CD4-positive, alpha-beta T cell treated with Interleukin-4 for 1 hour (primary cell): ENCODE results near the gene CDH13.

Experiments used
- DNase-seq, 2 donors: peaks; one replicate each; pipeline ENCODE4 v3.0.0-alpha.2; 2020 to 2022

CDH13 gene

GRCh38 chr16:83602761-83603722, 976.3 kb downstream of the CDH13 start:
- no peak for DNase-seq

DNA sequence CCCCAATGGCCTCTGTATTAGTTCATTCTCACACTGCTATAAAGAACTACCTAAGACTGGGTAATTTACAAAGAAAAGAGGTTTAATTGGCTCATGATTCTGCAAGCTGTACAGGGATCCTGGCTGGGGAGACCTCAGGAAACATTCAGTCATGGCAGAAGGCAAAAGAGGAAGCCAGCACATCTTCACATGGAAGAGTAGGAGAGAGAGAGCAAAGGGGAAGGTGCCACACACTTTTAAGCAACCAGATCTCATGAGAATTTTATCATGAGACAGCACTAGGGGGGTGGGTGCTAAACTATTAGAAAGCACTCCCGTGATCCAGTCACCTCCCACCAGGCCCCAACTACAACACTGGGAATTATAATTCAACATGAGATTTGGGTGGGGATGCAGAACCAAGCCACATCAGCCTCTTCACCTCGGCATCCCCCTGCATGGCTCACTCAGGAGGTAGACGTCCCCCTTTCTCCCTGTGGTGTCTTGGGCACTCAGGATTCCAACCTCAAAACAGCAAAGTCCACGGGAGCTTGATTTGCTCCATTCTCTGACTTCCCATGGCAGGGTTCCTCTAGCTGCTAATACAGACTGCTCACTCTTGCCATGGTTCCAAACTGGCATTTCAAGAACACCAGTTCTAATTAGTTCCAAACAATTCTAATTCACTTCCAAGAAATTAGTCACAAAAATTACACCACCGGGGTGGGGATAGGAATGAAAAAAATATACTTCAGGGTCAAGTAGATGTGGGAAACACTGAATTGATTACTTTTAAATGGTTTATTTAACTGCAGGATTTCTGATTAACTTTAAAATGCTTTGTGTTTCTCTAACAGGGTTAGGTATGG, 977.2 kb downstream of the CDH13 start:
- no peak for DNase-seq

DNA sequence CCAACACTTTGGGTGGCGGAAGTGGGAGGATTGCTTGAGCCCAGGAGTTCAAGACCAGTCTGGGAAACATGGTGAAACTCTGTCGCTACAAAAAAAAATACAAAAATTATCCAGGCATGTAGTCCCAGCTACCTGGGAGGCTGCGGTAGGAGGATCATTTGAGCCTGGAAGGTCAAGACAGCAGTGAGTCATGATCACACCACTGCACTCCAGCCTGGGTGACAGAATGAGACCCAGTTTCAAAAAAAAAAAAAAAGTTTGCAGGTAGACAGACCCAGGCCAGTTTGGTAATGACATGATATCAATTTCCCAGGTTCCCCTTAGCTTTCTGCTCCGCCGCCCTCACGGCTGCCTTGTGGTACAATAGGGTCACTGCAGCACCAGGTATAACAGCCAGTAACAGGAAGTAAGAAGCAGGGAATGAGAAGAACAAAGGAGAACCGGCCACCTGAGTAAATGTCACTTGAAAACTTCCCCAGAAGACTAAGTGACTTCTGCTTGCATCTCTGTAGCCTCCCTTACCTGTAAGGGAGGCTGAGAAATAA, 979.8 kb downstream of the CDH13 start:
- DNase-seq: no peak

DNA sequence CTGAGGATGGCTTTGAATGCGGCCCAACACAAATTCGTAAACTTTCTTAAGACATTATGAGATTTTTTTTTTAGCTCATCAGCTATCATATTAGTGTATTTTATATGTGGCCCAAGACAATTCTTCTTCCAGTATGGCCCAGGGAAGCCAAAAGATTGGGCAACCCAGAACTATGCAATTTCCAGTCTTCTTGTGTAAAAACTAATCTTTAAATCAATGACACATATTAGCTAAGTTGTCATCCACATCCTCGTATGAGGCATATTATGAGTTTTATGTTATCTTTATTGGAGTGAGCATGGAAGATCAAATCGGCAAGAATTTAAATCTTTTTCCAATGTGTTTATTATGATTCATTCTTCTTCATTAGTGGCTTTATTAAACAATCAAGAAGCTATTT, 982.4 kb downstream of the CDH13 start:
- no peak for DNase-seq

GRCh38 chr16:83615141-83615952, 988.6 kb downstream of the CDH13 start:
- no peak for DNase-seq

DNA sequence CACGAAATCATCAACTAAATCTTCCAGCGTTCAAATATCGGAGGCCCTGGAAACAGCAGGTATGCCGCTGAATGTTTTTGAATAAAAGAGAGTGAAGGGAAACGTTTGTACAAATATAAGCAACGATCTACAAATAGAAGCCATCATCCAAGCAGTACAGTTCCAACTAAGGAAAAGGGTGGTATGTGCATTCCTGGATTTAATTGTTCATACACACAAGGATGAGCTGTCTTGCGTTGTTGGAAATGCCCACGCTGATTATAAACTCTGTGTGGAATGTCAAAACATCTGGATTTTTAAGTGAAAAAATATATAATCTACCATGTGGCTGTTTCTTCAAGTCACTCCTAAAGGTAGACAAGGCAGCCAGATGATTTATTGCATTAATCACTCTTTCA, 989.2 kb downstream of the CDH13 start:
- no peak for DNase-seq

DNA sequence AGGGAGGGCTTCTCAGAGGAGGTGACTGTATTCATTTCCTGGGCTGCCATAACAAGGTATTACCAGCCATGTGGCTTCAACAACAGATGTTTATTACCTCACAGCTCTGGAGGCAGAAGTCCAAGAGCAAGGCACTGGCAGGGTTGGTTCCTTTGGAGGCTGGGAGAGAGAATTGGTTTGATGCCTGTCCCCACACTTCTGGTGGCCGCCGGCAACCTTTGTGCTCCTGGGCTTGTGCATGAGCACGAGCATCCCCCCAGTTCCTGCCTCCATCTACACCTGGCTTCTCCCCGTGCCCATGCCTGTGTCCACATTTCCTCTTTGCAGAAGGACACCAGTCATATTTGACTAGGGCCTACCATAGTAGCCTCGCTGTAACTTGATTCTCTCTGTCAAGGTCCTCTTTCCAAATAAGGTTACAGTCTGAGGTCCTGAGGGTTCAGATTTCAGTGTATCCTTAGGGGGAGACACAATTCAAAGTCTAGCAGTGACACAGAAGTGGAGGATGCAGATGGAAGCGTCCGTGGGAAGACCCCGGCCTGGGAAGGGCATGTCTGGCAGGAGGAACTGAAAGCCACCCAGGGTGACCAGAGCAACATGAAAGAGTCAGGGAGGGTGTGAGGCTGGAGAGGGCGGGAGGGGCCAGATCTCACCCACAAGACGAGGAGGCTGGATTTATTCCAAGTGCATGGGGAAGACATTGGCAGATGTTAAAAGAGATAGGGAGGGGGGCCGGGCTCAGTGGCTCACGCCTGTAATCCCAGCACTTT, 992.8 kb downstream of the CDH13 start:
- no peak for DNase-seq

DNA sequence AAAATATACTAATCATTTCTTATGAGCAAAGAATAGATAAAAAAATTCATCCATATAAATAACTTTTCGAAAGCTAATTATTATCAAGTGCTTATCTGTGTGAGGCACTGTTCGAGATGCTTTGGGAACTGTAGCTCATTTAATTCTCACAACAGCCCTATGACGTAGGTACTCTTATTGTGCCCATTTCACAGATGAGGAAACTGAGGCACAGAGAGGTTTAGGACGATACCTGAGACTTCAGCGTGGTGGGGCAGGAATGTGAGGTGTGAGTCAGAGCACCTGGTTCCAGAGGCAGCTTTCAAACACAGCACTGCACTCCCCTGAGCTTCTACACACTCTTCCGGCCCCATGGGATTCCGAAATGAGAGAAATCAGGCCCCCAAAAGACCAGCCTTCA, 995.2 kb downstream of the CDH13 start:
- no peak for DNase-seq

GRCh38 chr16:83623091-83623730, 996.4 kb downstream of the CDH13 start:
- DNase-seq: no peak

DNA sequence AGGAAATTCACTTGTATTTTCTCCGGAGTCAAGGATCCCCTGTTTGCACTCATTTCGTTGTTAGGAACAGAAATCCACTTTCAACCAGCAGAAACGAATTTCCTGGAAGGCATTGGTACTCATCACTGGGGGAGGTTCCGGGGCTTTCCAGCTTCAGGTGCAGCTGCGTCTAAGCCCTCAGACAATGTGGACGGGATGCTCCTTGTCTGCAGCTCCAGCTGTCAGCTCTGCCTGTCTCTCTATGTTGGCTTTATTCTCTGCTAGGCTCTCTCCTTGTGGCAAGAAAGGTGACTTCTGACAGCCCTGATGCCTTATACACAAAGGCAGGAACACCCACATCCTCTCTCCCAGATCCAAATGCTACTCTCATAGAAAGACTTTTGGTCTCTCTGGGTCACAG, 997.1 kb downstream of the CDH13 start:
- DNase-seq: no peak

DNA sequence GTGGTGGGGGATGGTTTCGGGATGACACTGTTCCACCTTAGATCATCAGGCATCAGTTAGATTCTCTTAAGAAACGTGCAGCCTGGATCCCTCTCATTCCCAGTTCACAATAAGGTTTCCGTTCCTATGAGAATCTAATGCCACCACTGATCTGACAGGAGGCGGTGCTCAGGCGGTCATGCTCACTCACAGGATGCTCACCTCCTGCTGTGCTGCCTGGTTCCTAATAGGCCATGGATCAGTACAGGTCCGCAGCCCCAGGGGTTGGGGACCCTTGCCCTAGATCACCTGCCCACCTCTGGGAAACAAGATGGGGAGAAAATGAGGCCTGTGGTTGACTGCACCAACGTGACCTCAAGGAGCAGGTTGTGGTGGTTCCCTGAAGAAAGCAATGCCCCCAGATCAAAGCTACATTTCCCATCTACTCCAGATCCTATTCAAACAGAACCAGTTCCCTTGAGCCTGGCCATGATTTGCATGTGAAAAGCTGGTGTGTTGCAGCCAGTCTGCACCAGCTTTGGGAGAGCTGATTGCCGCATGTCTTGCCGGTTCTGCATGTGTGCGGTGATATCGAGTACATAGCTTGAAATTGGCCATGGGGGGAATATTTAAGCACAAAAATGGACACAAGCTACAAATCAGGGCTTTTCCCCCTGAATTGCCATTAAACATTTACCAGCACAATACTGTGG, 997.8 kb downstream of the CDH13 start:
- no peak for DNase-seq

GRCh38 chr16:83626204-83626603, 999.4 kb downstream of the CDH13 start:
- no peak for DNase-seq

DNA sequence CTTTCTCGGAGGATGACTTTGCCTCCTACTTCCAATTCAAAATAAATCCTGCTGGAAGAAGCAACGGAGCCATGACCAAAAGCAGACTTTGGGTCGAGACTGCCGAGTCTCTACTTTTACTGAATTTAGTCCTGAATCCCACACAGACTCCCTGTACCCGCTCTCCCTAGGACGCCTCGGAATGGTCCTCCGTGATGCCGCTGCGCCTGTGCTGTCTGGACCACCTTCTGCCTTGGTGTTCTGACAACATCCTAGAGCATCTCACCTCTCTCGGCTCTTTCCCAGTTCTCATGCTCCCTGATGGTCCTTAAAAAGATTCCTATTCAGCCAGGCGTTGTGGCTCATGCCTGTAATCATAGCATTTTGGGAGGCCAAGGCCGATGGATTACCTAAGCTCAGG, 999.9 kb downstream of the CDH13 start:
- no peak for DNase-seq

DNA sequence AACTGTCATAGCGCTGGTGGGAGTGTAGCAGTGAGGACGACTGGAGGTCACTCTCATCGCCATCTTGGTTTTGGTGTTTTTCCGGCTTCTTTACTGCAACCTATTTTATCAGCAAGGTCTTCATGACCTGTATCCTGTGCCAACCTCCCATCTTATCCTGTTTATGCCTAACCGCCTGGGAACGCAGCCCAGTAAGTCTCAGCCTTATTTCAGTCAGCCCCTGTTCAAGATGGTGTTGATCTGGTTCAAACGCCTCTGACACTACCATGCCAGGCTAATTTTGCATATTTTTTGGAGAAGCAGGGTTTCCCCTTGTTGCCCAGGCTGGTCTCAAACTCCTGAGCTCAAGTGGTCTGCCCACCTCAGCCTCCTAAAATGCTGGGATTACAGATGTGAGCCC, 1001.2 kb downstream of the CDH13 start:
- DNase-seq: no peak

GRCh38 chr16:83629426-83629825, 1002.7 kb downstream of the CDH13 start:
- no peak for DNase-seq

- DNase-seq: no peak
Measured at GRCh38 chr16:83629836-83630235, 1003.1 kb downstream of the CDH13 start.

GRCh38 chr16:83630979-83631378, 1004.2 kb downstream of the CDH13 start:
- no peak for DNase-seq

- DNase-seq: no peak
Measured at GRCh38 chr16:83633286-83633685, 1006.5 kb downstream of the CDH13 start.

- no peak for DNase-seq
Measured at GRCh38 chr16:83648347-83648746, 1021.6 kb downstream of the CDH13 start.

- no peak for DNase-seq
Measured at GRCh38 chr16:83651871-83652270, 1025.1 kb downstream of the CDH13 start.

- no peak for DNase-seq
Measured at GRCh38 chr16:83652943-83653342, 1026.2 kb downstream of the CDH13 start.
